Right lobe of liver (tissue), 4 donors: ENCODE measurements around the gene TRIO.

Experiments
- POLR2A ChIP-seq: fragments of 450-650 bp; IDR thresholded peaks from one replicate; pipeline ENCODE4 v1.6.1; 2017; ENCODE audit warnings: antibody characterized with exemption, mild to moderate bottlenecking
- TF ChIP-seq, protein P1 (sequence below), 4 donors: fragments of 200-600 bp in 3 of 4; fragments of 450-650 bp in 1 of 4; IDR thresholded peaks; one replicate each; pipeline versions ENCODE4 v1.5.1 to v1.8.0; 2016 to 2022; ENCODE audit warnings: antibody characterized with exemption in 4 of 4, mild to moderate bottlenecking in 2 of 4
- donor health status: DM: no; HTN: no; CAD: no.
- donor health status: DM: no; HTN: no; CAD: no.
- donor health status: DM: no; HTN: yes; CAD: no.

- no peak for TF ChIP-seq POLR2A
- TF ChIP-seq, protein P1, sequence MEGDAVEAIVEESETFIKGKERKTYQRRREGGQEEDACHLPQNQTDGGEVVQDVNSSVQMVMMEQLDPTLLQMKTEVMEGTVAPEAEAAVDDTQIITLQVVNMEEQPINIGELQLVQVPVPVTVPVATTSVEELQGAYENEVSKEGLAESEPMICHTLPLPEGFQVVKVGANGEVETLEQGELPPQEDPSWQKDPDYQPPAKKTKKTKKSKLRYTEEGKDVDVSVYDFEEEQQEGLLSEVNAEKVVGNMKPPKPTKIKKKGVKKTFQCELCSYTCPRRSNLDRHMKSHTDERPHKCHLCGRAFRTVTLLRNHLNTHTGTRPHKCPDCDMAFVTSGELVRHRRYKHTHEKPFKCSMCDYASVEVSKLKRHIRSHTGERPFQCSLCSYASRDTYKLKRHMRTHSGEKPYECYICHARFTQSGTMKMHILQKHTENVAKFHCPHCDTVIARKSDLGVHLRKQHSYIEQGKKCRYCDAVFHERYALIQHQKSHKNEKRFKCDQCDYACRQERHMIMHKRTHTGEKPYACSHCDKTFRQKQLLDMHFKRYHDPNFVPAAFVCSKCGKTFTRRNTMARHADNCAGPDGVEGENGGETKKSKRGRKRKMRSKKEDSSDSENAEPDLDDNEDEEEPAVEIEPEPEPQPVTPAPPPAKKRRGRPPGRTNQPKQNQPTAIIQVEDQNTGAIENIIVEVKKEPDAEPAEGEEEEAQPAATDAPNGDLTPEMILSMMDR (IDR thresholded peaks at IDR 0.05), result no peak
These were observed 385.0 kb downstream of the TRIO start for GRCh38 chr5:14528115-14528514.
